ENCODE data around the gene MAPK10. TPM values are rescaled to one million over a fixed set of nuclear protein-coding genes. Genes with fewer than 3 reads are reported as not detected.

The MAPK10 gene
- total RNA-seq, 3 donors from 2014 or later (not counting 1 experiment from before 2014, with no cell fraction given): 0.92 TPM; not detected in 2

DNA sequence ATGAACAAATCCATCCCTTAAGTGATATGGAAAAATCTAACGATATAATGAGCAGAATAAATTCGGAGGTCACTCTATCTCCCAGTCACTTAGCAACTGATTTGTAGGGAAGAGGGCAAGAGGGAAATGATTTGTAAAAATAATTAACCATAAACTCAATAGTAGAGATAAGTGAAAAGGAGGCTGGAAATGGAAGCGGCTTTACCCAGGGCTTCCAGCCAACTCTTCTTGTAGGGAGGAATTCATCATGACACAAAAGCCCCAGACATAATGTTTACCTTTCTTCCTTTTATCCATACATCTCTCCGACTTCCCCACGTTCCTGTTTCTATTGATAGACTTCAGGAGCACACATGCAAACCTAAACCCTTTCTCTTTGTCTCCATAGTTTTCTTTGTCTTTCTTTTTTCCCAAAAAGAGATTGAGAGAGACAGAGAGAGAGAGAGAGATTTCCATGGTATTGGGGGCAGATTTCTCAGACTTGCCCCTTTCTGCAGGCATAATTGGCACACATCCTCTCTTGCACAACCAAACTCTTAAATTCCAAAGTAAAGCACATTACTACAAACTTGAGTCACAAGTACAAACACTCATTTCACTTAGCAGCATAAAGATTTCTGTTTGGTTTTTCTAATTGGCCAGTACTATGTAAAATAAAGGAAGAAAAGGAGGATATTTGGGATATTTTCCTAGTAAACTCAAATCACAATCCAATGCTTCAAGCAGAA, 140.9 kb downstream of the MAPK10 start:
- H3K9me3 Mint-ChIP-seq: peaks cover 14 to 16% of the 10 kb centered on the region in 2 donors
- H3K4me3 ChIP-seq (ENCODE audit: low read length): no peak overlapping the region
- no peak for DNase-seq
- H3K9me3 ChIP-seq (ENCODE audit: control insufficient read depth, insufficient read depth, low read length): no peaks in the 10 kb centered on the region
- no peak overlapping the region for H3K27ac ChIP-seq (ENCODE audit: low read length)
- no peaks in the 10 kb centered on the region for H3K4me1 ChIP-seq (ENCODE audit: control insufficient read depth, insufficient read depth, low read length)
- peaks cover 10% of the 10 kb centered on the region for H3K36me3 Mint-ChIP-seq
- intact Hi-C loops (cut with micrococcal nuclease): no loop called here
- no peaks in the 10 kb centered on the region for H3K27me3 Mint-ChIP-seq (ENCODE audit: low read depth in 2 of 2)
- no peak for ATAC-seq
- WGBS (ENCODE audit: insufficient coverage): 85% methylated on average over 2 of the region's 5 CpGs
- H3K27ac Mint-ChIP-seq: no peak overlapping the region
- no peaks in the 10 kb centered on the region for H3K4me1 Mint-ChIP-seq
- H3K27me3 ChIP-seq (ENCODE audit: control insufficient read depth, insufficient read depth, low read length): no peaks in the 10 kb centered on the region
- TF ChIP-seq, protein P1, sequence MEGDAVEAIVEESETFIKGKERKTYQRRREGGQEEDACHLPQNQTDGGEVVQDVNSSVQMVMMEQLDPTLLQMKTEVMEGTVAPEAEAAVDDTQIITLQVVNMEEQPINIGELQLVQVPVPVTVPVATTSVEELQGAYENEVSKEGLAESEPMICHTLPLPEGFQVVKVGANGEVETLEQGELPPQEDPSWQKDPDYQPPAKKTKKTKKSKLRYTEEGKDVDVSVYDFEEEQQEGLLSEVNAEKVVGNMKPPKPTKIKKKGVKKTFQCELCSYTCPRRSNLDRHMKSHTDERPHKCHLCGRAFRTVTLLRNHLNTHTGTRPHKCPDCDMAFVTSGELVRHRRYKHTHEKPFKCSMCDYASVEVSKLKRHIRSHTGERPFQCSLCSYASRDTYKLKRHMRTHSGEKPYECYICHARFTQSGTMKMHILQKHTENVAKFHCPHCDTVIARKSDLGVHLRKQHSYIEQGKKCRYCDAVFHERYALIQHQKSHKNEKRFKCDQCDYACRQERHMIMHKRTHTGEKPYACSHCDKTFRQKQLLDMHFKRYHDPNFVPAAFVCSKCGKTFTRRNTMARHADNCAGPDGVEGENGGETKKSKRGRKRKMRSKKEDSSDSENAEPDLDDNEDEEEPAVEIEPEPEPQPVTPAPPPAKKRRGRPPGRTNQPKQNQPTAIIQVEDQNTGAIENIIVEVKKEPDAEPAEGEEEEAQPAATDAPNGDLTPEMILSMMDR (IDR thresholded peaks at IDR 0.05): no peak
- H3K36me3 ChIP-seq (ENCODE audit: control insufficient read depth, insufficient read depth, low read length): no peaks in the 10 kb centered on the region
- no peak overlapping the region for H3K4me3 Mint-ChIP-seq

DNA sequence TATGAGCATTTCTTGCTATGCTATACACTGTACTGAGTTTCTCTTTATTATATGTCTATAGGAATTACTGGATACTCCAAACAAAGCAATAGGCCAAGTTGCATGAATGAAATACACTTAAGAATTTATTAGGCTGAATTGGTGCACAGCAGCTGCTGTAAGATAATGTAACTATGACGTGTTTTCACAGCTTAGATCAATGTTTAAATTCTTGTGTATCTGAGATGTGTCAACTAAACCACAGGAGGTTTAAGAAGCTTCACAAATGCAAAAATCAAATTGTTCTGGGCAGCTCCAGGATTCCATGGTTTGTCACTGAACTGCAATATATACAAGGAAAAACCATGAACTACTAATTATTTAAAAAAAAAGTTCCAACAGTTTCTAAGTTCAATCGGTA, 156.7 kb downstream of the MAPK10 start:
- TF ChIP-seq, protein P1 (IDR thresholded peaks at IDR 0.05): no peak
- no peaks in the 10 kb centered on the region for H3K36me3 ChIP-seq (ENCODE audit: control insufficient read depth, insufficient read depth, low read length)
- Mint-ChIP-seq H3K4me3 (no peak overlapping the region), H3K27ac (no peak overlapping the region), H3K27me3 (ENCODE audit: low read depth in 2 of 2) (no peaks in the 10 kb centered on the region), H3K36me3 (no peaks in the 10 kb centered on the region), H3K4me1 (no peaks in the 10 kb centered on the region), H3K9me3 (peaks cover 6 to 8% of the 10 kb centered on the region in 2 donors)
- no peak overlapping the region for H3K4me3 ChIP-seq (ENCODE audit: low read length)
- no peaks in the 10 kb centered on the region for H3K9me3 ChIP-seq (ENCODE audit: control insufficient read depth, insufficient read depth, low read length)
- H3K27ac ChIP-seq (ENCODE audit: low read length): no peak overlapping the region
- H3K4me1 ChIP-seq (ENCODE audit: control insufficient read depth, insufficient read depth, low read length): no peaks in the 10 kb centered on the region
- WGBS (ENCODE audit: insufficient coverage): 83% methylated on average over 1 of the region's 2 CpGs
- H3K27me3 ChIP-seq (ENCODE audit: control insufficient read depth, insufficient read depth, low read length): no peaks in the 10 kb centered on the region
- ATAC-seq: no peak
- no peak for DNase-seq
- intact Hi-C loops (cut with micrococcal nuclease): no loop called here

DNA sequence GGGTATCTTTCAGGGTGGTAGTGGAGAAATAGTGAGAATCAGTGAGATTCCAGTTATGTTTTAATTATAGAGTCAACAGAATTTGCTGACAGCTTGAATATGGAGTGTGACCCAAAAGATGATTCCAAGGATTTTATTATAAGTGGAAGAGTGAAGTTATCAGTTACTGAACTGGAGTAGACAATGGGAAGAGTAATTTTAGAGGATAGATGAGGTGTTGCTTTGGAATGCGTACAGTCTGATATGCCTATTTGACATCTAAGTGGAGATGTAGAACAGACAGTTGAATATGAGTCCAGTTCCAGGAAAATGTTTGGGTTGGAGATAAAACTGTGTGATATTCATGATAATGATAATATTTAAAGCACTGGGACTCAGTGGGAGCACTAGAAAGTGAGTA, 174.2 kb downstream of the MAPK10 start:
- 95% methylated on average over 1 of the region's 1 CpG for WGBS (ENCODE audit: insufficient coverage)
- TF ChIP-seq, protein P1 (IDR thresholded peaks at IDR 0.05): no peak
- Histone ChIP-seq H3K4me1 (ENCODE audit: control insufficient read depth, insufficient read depth, low read length) (no peaks in the 10 kb centered on the region), H3K4me3 (ENCODE audit: low read length) (no peak overlapping the region), H3K36me3 (ENCODE audit: control insufficient read depth, insufficient read depth, low read length) (no peaks in the 10 kb centered on the region), H3K9me3 (ENCODE audit: control insufficient read depth, insufficient read depth, low read length) (no peaks in the 10 kb centered on the region), H3K27me3 (ENCODE audit: control insufficient read depth, insufficient read depth, low read length) (no peaks in the 10 kb centered on the region), H3K27ac (ENCODE audit: low read length) (no peak overlapping the region)
- Mint-ChIP-seq H3K4me1 (no peaks in the 10 kb centered on the region), H3K4me3 (no peak overlapping the region), H3K27me3 (ENCODE audit: low read depth in 2 of 2) (no peaks in the 10 kb centered on the region), H3K9me3 (peaks cover 14 to 16% of the 10 kb centered on the region in 2 donors), H3K27ac (no peak overlapping the region), H3K36me3 (no peaks in the 10 kb centered on the region)
- intact Hi-C loops (cut with micrococcal nuclease): no loop called here
- DNase-seq (no peak), ATAC-seq (no peak)

DNA sequence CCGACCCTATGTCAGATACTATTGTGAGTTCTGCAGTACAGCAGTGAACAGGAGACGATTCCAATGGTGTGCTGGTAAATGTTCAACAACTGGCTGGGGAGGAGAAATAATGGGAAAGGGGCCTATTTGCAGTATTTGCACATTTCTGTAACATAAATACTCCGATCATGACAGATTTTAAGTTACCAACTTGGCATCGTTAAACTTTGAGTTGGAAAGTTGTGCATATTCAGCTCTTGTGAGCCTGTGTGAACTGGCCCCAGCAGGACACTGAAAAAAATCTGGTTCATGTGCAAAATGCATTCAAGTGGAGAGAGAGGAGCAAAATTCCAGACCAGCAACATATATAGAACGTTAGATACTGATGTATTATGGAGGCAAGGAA, 175.0 kb downstream of the MAPK10 start:
- no peaks in the 10 kb centered on the region for H3K36me3 Mint-ChIP-seq
- WGBS (ENCODE audit: insufficient coverage): 81% methylated on average over 5 of the region's 5 CpGs
- H3K27me3 Mint-ChIP-seq (ENCODE audit: low read depth in 2 of 2): no peaks in the 10 kb centered on the region

More for the DNA sequence above, 175.0 kb downstream of the MAPK10 start:
- Histone ChIP-seq H3K36me3 (ENCODE audit: control insufficient read depth, insufficient read depth, low read length) (no peaks in the 10 kb centered on the region), H3K27ac (ENCODE audit: low read length) (no peak overlapping the region), H3K9me3 (ENCODE audit: control insufficient read depth, insufficient read depth, low read length) (no peaks in the 10 kb centered on the region), H3K27me3 (ENCODE audit: control insufficient read depth, insufficient read depth, low read length) (no peaks in the 10 kb centered on the region), H3K4me3 (ENCODE audit: low read length) (no peak overlapping the region), H3K4me1 (ENCODE audit: control insufficient read depth, insufficient read depth, low read length) (no peaks in the 10 kb centered on the region)
- DNase-seq (no peak), ATAC-seq (no peak)
- Mint-ChIP-seq H3K9me3 (peaks cover 13 to 20% of the 10 kb centered on the region in 2 donors), H3K4me3 (no peak overlapping the region), H3K27ac (no peak overlapping the region), H3K4me1 (no peaks in the 10 kb centered on the region)
- intact Hi-C loops (cut with micrococcal nuclease): no loop called here
- TF ChIP-seq, protein P1 (IDR thresholded peaks at IDR 0.05): no peak

Measured in natural killer cell (primary cell).